Measurements from ENCODE around the gene HCFC1R1. TPM values are rescaled to one million over a fixed set of nuclear protein-coding genes. Genes with fewer than 3 reads are reported as not detected.

Gene HCFC1R1
- total RNA-seq, 1 experiment from 2014 or later: 29.3 TPM

GRCh38 chr16:3004319-3004718, 19.4 kb downstream of the HCFC1R1 start:
- no peak for DNase-seq (ENCODE audit: extremely low read depth, low read depth)

DNA sequence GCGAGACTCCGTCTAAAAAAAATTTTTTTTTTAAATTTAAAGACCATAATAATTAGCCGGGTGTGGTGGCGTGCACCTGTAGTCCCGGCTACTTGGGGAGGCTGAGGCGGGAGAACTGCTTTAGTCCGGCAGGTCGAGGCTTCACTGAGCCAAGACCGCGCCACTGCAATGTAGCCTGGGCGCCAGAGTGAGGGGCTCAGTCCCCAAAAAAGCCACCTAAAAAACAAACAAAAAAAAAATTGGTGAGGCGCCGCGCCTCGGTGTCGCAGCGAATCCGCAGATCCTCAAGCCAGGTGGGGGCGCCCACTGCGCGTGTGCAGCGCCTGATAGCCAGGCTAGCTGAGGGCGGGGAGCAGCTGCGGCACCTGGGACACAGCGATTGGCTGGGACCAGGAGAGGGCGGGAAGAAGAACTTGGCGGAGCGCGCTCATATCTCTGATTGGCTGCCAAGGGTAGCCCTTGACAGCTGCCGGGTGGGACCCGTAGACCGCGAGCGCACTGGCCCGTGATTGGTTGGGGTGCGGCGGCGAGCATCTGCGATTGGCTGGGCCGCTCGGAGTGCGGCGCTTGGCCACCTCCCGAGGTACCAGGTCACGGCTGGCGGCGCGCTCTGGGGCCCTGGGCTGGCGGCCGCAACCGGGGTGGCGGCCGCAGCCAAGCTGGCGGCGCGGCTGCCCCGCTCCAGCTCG, 20.0 kb downstream of the HCFC1R1 start:
- DNase-seq (ENCODE audit: extremely low read depth, low read depth): peak; percentile 99

- no peak for DNase-seq (ENCODE audit: extremely low read depth, low read depth)
Measured at GRCh38 chr16:3001316-3001715, 22.4 kb downstream of the HCFC1R1 start.

- DNase-seq (ENCODE audit: extremely low read depth, low read depth): no peak
Measured at GRCh38 chr16:3000540-3000939, 23.2 kb downstream of the HCFC1R1 start.

GRCh38 chr16:2999929-3000328, 23.8 kb downstream of the HCFC1R1 start:
- no peak for DNase-seq (ENCODE audit: extremely low read depth, low read depth)

DNA sequence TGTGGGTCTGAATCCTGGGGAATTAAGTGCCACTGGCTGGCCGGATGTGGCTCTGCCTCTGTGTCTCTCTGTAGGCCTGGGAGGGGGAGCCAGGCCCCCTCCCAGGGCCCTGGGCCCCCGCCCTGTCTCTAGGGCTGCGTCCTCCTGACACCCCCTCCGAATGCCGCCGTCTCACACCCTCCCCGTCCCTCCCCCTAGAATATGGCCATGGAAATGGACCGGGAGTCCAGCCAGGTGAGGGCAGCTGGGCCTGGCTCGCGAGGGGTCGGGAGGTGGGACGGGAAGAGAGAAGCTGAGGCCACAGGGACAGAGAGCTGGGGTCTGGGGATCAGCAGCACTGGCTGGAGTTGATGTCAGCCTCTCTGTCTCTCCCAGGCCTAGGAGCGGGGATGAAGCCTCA, 27.4 kb downstream of the HCFC1R1 start:
- no peak for DNase-seq (ENCODE audit: extremely low read depth, low read depth)

DNA sequence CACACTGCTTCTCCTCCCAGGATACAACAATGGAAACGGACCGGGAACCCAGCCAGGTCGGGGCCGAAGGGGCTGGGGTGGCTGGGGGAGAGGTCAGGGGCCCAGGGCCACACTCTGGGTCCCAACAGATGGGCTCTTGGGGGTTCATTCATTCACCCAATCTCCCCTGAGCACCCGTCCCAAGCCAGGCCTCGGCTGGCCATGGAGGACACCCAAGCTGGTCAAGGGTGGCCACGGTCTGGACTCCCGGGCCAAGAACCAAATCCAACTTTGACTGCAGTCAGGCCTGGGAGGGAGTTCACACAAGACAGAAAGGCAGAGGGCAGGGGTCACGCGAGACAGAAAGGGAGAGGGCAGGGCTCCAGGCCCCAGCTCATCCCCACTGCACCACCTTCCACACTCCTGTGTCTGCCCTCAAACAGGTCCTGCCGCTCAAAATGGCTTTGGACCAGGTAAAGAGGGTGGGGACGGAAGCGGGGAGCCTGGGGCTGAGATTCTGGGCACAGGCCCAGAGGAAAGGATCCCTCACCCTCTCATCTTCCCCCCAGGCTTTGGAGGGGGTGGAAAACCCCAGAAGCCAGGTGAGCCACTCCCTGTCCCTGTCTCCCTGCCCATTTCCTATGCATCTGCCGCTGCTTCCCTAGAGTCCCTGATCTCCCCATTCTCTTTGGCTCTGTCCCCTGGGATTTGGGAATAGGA, 31.2 kb downstream of the HCFC1R1 start:
- no peak for DNase-seq (ENCODE audit: extremely low read depth, low read depth)

DNA sequence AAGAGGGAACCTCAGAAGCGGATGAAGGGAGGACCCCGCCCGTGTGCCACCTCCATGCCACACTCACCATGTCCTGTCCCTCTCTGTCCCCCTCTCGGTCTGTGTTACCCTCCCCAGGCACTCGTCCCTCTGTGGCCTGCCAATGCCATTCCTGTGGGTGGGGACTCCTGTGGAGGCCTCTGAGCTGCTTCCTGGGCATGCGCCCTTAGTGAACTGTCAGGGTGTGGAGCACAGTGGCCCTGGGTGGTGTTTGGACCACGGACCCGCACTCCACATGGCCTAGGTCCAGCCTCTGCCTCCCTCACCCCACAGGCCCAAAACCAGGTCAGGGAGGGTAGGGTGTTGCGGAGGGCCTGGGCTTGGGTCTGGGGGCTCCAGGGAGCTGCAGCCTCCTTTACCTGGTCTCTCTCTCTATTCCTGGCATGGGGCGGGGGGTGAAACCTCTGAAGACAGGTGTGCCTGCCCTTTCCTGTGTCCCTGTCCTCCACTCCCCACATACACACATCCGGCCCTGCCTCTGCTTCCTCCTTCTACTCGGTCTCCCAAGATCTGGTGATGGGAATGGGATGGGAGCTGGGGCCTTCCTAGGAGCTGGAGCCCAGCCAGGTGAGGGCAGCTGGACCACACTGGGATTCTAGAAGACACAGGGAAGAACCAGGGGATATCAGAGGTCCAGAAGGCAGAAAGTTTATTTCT, 32.0 kb downstream of the HCFC1R1 start:
- no peak for DNase-seq (ENCODE audit: extremely low read depth, low read depth)

DNA sequence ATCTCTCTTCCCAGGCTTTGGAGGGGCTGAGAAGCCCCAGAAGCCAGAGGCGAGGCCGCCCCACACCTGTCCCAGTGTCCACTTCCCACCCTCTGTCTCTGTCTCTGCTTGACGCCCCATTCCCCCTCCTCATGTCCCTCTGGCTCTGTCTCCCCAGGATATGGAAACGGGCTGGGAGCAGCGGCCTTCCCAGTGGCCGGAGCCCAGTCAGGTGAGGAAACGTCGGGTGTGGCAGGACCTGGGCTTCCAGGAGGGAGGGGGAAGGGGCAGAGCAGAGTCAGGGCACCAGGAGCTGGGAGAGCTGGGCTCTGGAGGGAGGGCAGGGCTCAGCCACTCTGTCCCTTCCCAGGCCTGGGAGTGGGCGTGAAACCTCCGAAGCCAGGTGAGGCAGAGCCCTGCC, 32.9 kb downstream of the HCFC1R1 start:
- no peak for DNase-seq (ENCODE audit: extremely low read depth, low read depth)

DNA sequence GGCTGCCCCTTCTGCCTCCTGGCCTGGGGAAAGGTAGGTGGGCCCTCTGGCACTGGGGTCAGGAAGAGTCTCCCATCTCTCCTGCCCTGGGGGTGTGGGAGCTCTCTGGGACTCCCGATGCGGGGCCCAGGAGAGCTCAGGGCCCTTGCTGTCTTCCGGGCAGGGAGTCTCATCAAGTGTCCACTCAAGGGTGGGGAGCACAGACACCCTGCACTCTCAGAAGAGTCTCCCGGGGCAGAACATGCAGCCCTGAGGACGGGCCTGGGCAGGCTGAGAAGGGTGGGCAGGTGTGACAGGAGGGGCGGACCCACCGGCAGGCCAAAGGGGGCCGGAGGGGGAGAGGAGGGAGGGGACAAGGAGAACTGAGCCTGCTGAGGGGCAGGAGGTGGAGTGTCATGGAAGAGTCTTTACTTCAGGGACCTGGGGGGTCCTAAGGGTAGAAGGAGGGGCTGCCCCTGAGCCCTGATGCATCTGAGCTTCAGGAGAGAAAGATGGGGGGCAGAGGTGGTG, 35.1 kb downstream of the HCFC1R1 start:
- DNase-seq (ENCODE audit: extremely low read depth, low read depth): no peak

DNA sequence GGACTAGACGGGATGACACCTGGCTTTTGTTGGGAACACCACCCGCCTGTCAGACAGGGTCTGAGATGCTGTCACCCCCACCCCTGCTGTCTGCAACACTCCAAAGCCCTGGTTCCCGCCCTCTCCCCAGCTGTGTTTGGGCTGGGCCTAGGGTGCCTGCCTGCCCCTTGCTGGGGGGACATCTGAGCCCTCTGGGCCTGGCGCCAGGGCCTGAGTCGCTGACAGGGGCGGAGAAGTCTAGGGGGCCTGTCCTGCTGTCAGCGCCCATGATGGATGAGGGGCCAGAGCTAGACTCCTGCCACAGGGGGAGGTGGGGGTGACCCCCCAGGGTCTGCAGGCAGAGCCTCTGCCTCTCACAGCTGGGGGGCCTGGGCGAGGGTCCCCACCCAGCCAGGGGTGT, 35.9 kb downstream of the HCFC1R1 start:
- DNase-seq (ENCODE audit: extremely low read depth, low read depth): no peak

- DNase-seq (ENCODE audit: extremely low read depth, low read depth): no peak
Measured at GRCh38 chr16:2987286-2987685, 36.5 kb downstream of the HCFC1R1 start.

DNA sequence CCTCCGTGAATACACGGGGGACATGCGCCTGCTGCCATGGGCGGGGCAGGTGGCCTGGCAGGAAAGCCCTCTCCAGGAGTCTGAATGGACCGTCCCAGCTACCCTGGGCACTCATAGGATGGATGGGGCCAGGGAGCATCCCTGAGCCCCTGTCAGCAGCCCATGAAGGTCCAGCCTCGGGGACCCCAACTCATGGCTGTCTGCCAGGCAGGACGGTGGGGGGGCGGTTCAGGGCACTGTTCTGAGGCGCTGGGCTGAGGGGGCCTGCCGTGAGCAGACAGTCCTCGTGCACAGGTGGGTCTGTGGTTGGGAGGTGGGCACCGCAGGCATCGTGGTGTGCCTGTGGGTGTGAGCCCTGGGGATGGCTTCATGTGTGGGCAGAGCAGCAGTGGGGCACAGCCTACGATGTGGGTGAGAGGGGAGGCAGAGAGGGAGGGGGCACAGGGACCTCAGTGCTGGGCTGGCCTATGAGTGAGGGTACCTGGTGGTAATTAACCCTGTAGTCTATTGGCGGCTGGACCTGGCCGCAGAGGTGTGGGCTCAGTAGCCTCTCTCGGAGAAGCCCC, 37.0 kb downstream of the HCFC1R1 start:
- DNase-seq (ENCODE audit: extremely low read depth, low read depth): no peak

DNA sequence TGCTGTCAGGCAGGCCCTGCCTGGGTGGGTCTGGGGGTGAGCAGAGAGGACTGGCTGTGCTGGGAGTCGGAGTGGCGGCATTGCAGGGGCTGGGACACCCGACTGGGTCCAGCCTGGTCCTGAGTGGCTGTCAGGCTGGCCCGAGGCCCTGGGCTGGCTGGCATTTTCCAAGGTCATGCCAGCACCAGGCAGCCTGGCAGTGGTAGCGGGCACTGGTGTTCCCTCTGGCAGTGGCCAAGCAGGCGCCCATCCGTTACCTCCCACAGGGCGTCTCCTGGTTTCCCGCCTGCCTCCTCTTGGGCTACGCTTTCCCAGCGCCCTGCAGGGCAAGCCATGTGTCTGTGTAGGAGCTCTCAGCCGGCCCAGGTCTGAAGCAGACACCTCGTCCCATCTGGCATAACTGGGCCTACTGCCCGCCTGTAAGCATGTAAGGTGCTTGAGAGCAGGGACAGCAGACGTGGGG, 37.8 kb downstream of the HCFC1R1 start:
- no peak for DNase-seq (ENCODE audit: extremely low read depth, low read depth)

DNA sequence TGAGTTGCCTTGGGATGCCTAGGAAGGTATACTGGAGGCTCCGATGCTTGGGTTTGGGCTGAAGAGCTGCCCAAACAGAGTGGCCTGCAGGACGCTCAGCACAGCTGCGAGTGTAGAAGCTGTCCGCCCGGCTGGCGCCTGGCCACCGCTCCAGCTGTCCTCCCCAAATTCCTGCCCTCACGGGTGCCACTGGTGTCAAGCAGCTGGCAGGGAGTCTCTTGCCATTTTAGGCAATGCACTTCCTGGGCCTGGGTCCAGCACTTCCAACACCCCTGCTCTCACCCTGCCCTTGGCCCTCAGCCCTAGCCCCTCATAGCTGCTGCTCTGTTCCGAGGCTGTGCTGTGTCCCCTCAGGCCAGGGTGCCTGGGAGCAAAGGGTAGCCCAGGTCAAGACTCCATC, 38.3 kb downstream of the HCFC1R1 start:
- DNase-seq (ENCODE audit: extremely low read depth, low read depth): no peak

GRCh38 chr16:2983706-2984136, 40.0 kb downstream of the HCFC1R1 start:
- DNase-seq (ENCODE audit: extremely low read depth, low read depth): peak; percentile 75

DNA sequence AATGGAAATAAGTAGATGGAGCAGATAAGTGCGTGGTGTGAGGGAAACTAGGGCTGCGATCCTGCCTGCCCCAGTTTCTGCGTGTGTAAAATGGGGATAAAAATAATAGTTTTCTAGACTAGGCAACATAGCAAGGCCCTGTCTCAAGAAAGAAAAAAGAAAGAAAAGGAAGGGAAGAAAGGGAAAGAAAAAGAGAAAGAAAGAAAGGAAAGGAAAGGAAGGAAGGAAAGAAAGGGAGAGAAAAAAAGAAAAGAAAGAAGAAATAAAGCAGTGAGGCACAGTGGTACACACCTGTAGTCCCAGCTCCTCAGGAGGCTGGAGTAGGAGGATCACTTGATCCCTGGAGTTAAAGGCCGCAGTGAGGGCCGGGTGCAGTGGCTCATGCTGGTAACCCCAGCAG, 41.3 kb downstream of the HCFC1R1 start:
- no peak for DNase-seq (ENCODE audit: extremely low read depth, low read depth)

GRCh38 chr16:2981899-2982250, 41.9 kb downstream of the HCFC1R1 start:
- no peak for DNase-seq (ENCODE audit: extremely low read depth, low read depth)

DNA sequence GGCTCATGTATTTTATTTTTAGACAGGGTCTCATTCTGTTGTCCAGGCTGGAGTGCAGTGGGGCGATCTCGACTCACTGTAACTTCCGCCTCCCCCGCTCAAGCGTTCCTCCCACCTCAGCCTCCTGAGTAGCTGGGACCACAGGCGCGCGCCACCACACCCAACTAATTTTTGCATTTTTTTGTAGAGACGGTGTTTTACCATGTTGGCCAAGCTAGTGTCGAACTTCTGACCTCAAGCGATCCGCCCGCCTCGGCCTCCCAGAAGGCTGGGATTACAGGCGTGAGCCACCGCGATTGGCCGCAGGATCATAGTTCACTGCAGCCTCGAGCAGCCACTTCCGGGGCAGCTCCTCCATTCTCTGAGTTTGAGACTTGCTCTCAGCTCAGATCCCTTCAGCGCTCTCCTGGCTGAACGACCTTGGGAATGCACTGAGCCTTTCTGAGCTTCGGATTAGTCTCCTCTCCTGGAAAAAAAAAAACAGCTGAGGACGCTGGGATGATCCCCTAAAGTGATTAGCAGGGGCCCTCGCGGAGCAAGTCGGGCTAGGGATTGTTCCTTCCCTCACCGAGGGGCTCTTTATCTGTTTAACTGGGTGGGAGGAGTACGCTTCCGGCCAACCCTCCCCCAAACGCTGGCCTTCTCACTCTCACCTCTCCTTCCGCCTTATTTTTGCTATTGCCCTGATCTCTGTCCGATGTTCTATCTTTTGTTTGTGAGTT, 42.4 kb downstream of the HCFC1R1 start:
- no peak for DNase-seq (ENCODE audit: extremely low read depth, low read depth)
